ENCODE data around the gene NOX4.

- no peak for TF ChIP-seq CTCF (IDR thresholded peaks at IDR 0.05 in 8 of 11, conservative IDR thresholded peaks at IDR 0.05 in 3 of 11)
- no peak for TF ChIP-seq POLR2A (IDR thresholded peaks at IDR 0.05)
Measured at GRCh38 chr11:89484896-89485295, 6.3 kb downstream of the NOX4 start.
